Thymus (tissue), 11 donors: ENCODE data around the gene EPHB3. TPM values are rescaled to one million over a fixed set of nuclear protein-coding genes. Genes with fewer than 3 reads are reported as not detected.
A peak's percentile ranks its signal among the peaks of the same experiment; 100 is the strongest.

Experiments
- DNase-seq, 9 donors: peaks; one replicate each; pipeline ENCODE4 v3.0.0-alpha.2; 2013; ENCODE audit warnings: low spot score in 9 of 9, low read depth in 6 of 9, missing footprints in 1 of 9
- H3K27ac ChIP-seq, 2 donors: one replicate each; pipeline ENCODE4 v1.5.1; 2013; ENCODE audit warnings: control low read depth in 1 of 2, low read depth in 1 of 2, low read length in 1 of 2, mild to moderate bottlenecking in 1 of 2, moderate library complexity in 1 of 2
- H3K27me3 ChIP-seq, 2 donors: one replicate each; pipeline ENCODE4 v1.5.1; 2013; ENCODE audit warnings: low read length in 1 of 2; ENCODE audit not compliant: control insufficient read depth in 2 of 2, insufficient read depth in 1 of 2
- H3K36me3 ChIP-seq, 2 donors: one replicate each; pipeline ENCODE4 v1.5.1; 2013; ENCODE audit warnings: low read length in 1 of 2, mild to moderate bottlenecking in 1 of 2, moderate library complexity in 1 of 2; ENCODE audit not compliant: control insufficient read depth in 2 of 2, insufficient read depth in 2 of 2
- H3K4me1 ChIP-seq, 2 donors: one replicate each; pipeline ENCODE4 v1.5.1; 2013; ENCODE audit warnings: low read length in 2 of 2; ENCODE audit not compliant: control insufficient read depth in 2 of 2, insufficient read depth in 2 of 2
- H3K4me3 ChIP-seq, 2 donors: one replicate each; pipeline ENCODE4 v1.5.1; 2013; ENCODE audit warnings: low read length in 2 of 2, control low read depth in 1 of 2, mild to moderate bottlenecking in 1 of 2
- H3K9me3 ChIP-seq, 2 donors: one replicate each; pipeline ENCODE4 v1.5.1; 2013; ENCODE audit warnings: low read length in 1 of 2, mild to moderate bottlenecking in 1 of 2; ENCODE audit not compliant: control insufficient read depth in 2 of 2, insufficient read depth in 1 of 2
- WGBS: extraction: QIAGEN DNeasy Blood & Tissue Kit; methylation state at CpG from one replicate; pipeline ENCODE4 v1.1.7; 2013; 5-methylcytosine and 5-hydroxymethylcytosine counted together
- polyA plus RNA-seq: library from polyadenylated mRNA; stranded (reverse); fragments of 200-250 nt; gene quantifications from one replicate; pipeline ENCODE4 v1.2.3, GENCODE V29; 2013
- total RNA-seq: library from RNA; stranded (reverse); fragments of 120-200 nt; gene quantifications from one replicate; pipeline ENCODE4 v1.2.4, GENCODE V29; 2013
- donor health status: healthy.

The EPHB3 gene
- total and polyA plus RNA-seq, 2 donors, result 1.1 to 1.3 TPM

DNA sequence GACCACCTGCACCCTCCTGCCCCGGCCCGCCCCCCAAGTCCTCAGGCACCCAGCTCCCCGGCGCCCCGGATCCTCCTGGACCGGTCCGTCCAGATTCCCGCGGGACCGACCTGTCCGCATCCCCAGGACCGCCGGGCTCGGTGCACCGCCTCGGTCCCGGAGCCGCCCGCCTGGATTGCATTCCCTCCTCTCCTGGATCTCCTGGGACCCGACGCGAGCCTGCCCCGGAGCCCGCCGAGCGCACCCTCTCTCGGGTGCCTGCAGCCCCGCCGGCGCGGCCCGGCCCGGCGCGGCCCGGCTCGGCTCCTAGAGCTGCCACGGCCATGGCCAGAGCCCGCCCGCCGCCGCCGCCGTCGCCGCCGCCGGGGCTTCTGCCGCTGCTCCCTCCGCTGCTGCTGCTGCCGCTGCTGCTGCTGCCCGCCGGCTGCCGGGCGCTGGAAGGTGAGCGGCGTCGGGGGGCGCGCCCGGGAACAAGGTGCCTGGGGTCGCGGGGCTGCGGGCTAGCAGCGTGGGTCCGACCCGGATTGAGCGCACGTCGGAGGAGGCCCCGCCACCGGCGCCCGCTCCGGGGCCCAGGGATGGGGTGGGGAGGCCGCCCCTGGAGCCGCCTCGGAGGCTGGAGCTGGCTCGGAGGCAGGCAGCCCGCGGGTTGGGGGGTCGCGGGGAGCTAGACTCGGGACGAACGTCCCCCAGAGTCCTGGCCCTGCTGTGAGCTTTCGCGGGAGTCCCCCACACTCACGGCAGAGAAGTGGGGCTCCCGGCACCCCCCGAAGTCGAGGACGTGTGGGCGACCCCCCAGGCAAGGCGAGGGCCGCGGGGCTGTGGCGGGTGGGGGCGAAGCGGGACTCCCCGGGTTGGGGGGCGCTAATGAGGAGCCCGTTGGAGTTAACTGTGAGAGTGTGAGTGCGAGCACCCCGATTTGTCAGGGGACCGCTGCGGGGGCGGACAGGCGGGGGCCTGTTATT lies 610 bp downstream of the EPHB3 start:
- peaks cover 26 to 93% of the 10 kb centered on the region in 2 donors for H3K27me3 ChIP-seq
- WGBS, result 15% methylated on average over 109 of the region's 109 CpGs
- H3K4me1 ChIP-seq, result peaks cover 0 to 16% of the 10 kb centered on the region in 2 donors
- H3K4me3 ChIP-seq, result peak overlapping the region; percentile 0 to 33
- DNase-seq, result no peak
- H3K27ac ChIP-seq, result no peak overlapping the region
- no peaks in the 10 kb centered on the region for H3K36me3 ChIP-seq
- peaks cover 0 to 13% of the 10 kb centered on the region in 2 donors for H3K9me3 ChIP-seq

DNA sequence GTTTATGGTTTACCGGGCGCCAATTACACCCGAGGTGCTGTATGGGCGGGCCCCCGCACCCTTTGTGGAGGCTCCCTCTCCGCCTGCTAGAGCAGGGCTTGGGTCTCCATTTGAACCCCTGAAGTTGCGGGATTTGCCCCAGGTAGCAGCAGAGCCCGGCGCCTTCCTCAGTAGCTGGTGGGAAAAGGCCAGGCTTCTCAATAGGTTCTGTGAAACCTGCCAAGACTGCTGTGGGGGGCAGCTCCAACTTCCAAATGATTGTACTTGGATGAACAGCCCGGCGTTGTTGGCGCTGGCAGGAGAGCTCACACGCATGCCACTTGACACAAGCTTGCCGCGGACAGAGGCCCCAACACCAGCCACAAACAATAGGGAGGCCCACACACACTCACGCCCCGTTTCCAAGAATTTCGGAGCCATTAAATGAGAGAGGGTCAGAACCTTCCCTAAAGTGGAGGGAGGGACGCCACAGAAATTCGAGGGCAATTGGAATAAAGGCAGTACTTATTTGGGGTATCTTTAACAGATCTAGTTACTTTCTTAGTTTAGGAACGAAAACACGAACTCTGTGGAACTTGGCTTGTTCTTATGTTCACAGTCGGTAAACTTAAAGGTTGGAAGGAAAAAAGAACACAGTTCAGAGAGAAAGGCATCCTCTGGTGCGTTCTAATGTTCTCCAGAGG lies 1.4 kb downstream of the EPHB3 start:
- Histone ChIP-seq H3K27ac (no peak overlapping the region), H3K27me3 (peaks cover 32 to 96% of the 10 kb centered on the region in 2 donors), H3K36me3 (no peaks in the 10 kb centered on the region), H3K4me1 (peaks cover 0 to 16% of the 10 kb centered on the region in 2 donors), H3K4me3 (peak overlapping the region in 1 of 2 donors; percentile 10), H3K9me3 (peaks cover 0 to 13% of the 10 kb centered on the region in 2 donors)
- 88% methylated on average over 24 of the region's 24 CpGs for WGBS
- DNase-seq, result no peak

DNA sequence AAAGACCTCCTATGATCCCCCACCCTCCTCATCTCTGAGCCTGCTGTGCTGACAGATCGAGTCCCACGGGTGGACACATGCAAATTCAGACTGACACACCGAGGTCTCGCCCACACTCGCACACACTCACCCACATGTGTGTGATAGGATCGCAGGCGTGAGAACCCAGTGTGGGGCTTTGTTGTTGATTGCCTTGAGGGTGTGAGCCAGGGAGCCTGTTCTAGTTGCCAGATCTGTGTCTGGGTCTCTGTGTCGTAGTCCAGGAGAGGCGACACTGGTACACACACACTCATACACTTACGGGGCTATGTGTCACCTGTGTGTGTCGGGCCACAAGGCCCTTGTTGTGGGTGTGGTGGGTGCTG lies 2.0 kb downstream of the EPHB3 start:
- 95% methylated on average over 11 of the region's 11 CpGs for WGBS
- no peak for DNase-seq
- peaks cover 0 to 13% of the 10 kb centered on the region in 2 donors for H3K9me3 ChIP-seq
- H3K4me3 ChIP-seq, result no peak overlapping the region
- H3K36me3 ChIP-seq, result no peaks in the 10 kb centered on the region
- no peak overlapping the region for H3K27ac ChIP-seq
- peaks cover 0 to 16% of the 10 kb centered on the region in 2 donors for H3K4me1 ChIP-seq
- H3K27me3 ChIP-seq, result peaks cover 37 to 98% of the 10 kb centered on the region in 2 donors

DNA sequence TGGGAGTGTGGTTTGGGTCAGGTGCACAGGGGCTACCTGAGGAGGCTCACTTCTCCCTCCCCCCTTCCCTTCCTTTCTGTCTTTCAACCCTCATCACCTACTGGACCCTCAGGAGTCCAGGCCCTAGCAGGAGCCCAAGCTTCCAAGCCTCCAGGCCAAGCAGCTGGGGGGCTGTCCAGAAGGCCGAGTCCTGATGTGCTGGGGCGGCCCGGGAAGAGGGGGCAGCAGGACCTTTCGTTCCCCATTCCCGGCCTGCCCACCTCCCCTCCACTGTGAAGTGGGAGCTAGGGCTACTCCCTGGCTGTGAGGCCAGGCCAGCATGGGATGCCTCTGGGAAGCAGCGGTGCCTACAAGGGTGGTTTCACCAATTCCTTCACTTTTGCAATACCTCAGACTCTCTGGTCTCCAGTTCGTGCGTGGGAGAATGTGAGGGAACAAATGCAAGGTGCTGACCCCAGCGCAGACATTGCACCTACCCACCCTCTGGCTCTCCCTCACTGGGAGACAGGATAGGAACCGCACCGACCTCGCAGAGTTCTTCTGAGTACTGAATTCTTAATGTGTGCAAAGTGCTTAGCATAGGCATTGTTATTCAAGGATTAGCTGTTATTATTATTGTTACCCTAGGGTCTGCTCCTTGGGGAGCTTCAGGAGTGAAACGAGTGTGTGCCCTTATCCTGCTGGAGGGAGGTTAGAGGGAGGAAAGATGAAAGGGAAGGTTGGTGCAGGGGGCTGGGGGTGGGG lies 2.5 kb downstream of the EPHB3 start:
- H3K27ac ChIP-seq, result no peak overlapping the region
- H3K4me1 ChIP-seq, result peaks cover 0 to 16% of the 10 kb centered on the region in 2 donors
- H3K36me3 ChIP-seq, result no peaks in the 10 kb centered on the region
- no peak for DNase-seq
- peaks cover 38 to 98% of the 10 kb centered on the region in 2 donors for H3K27me3 ChIP-seq
- H3K4me3 ChIP-seq, result no peak overlapping the region
- 96% methylated on average over 13 of the region's 13 CpGs for WGBS
- H3K9me3 ChIP-seq, result peaks cover 0 to 13% of the 10 kb centered on the region in 2 donors

DNA sequence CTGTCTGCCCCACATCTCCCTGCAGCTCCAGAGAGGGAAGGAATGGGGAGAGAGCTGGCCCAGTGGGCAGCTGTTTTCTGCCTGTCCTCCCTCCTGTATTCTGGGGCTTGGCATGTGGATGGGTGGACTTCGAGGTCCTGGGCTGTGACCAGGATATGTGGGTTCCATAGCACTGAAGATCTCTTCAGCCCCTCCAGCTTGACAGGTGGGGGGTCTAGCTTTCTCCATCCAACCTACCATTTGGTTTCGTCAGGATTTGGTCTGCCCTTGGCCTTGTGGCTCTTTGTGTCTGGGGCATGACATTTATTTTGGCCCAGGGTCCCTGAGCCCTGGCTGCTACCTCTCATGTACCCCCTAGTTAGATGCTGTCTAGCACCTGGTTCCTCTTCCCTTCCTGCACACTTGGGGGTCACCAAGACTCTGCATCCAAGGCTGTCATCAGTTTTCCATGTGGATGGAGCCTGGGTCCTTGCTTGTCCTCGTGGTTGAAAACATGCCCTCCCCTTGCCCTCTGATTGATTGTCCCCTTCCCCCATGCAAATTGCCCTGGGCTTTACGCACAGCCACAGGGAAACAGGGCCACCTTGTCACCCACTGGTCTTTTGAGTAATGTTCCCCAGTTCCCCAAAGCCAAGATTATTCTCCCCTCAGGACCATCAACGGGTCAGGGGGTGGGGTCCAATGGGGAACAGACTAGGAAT lies 3.2 kb downstream of the EPHB3 start:
- WGBS, result 88% methylated on average over 5 of the region's 5 CpGs
- Histone ChIP-seq H3K36me3 (no peaks in the 10 kb centered on the region), H3K4me3 (no peak overlapping the region), H3K27ac (no peak overlapping the region), H3K4me1 (peaks cover 0 to 16% of the 10 kb centered on the region in 2 donors), H3K9me3 (peaks cover 0 to 18% of the 10 kb centered on the region in 2 donors), H3K27me3 (peaks cover 40 to 98% of the 10 kb centered on the region in 2 donors)
- DNase-seq, result no peak

DNA sequence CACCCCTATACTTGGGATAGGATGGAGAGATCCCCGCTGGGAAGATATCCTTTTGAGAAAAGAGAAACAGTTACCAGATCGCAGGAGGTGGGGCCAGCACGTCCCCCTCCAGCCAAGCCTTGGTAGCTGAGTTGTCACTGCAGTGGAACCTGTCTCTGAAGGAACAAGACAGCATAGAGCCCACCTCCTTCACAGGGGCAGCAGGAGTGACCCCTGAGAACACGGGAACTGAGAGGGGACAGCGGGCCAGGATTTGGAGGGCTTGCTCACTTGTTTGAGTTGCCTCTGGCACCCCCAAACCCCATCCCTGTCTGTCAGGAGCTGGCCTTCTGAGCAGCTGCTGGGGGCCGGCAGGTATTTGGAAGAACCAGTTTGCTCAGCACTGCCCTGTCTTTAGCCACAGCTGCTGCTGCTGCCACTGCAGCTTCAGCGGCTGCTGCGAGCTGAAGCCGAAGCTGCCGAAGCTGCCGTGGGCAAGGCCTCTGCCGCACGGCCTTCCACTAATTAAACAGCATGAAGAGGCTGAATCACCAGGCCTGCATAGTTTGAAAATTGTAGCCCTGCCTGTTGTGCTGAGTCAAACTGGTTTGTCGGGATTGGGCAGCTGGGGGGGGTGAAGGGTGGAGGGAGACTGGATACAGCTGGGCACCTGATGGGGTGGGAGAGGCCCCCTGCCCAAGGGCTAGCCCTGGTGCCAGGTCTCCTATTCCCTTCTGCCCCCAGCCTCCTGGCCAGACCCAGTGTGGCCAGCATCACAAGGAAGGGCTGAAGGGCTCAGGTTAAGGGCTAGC lies 4.0 kb downstream of the EPHB3 start:
- 94% methylated on average over 14 of the region's 14 CpGs for WGBS
- no peak for DNase-seq
- H3K9me3 ChIP-seq, result peaks cover 0 to 18% of the 10 kb centered on the region in 2 donors
- peaks cover 47 to 98% of the 10 kb centered on the region in 2 donors for H3K27me3 ChIP-seq
- H3K27ac ChIP-seq, result no peak overlapping the region
- H3K36me3 ChIP-seq, result no peaks in the 10 kb centered on the region
- H3K4me3 ChIP-seq, result no peak overlapping the region
- H3K4me1 ChIP-seq, result peaks cover 0 to 12% of the 10 kb centered on the region in 2 donors

DNA sequence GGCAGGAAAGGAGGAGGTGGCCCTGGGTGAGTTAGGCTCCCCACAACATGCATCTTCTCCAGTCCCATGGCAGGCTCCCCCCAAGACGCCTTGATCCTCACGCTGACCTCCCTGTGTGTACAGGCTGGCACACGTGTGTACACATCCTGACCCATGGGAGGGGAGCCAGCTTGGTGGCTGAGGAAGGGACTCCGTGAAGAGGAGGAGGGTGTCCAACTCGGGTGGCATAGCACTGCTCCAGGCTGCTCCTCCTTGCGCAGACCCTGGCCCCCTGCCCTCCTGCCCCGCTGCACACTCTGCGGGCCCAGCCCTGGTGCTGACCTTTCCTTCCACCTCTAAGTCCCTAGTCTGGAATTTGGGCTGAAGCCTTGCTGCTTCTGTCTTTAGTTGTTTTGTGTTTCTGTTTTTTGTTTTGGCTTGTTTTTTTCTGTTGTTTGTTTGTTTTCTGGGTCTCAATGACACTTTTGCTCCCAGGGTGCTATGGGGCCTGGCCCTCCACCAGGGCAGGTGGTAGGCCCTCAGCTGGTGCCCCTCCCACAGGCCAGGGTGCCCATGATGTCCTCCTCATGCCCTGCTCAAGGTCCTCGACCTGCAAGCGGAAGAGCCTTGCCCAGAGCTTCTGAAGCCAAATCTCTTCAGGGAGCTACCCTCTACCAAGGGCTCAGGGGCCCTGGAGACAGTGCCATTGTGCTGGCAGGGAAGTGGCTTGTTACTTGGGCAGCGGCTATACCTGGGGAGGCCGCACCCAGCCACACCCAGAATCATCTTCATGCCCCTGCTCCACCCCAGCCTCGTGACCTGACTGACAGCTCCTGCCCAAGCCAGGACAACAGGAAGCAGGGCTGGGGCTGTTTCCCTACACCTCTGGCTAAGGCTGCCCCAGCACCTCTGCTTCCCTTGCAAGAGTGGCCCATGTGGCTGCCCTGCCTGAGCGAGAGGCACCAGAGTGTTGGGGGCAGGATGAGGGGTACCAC lies 5.1 kb downstream of the EPHB3 start:
- H3K36me3 ChIP-seq, result no peaks in the 10 kb centered on the region
- peaks cover 0 to 1% of the 10 kb centered on the region in 2 donors for H3K4me1 ChIP-seq
- no peak overlapping the region for H3K4me3 ChIP-seq
- peaks cover 46 to 98% of the 10 kb centered on the region in 2 donors for H3K27me3 ChIP-seq
- H3K9me3 ChIP-seq, result peaks cover 0 to 13% of the 10 kb centered on the region in 2 donors
- 94% methylated on average over 14 of the region's 14 CpGs for WGBS
- H3K27ac ChIP-seq, result no peak overlapping the region
- no peak for DNase-seq
